Midbrain (tissue), 1 donor: ENCODE data around the gene NKPD1.

Source experiments
- DNase-seq: peaks from one replicate; lab custom pipeline; 2025; lab: John Stamatoyannopoulos, UW

NKPD1 gene

GRCh38 chr19:45172611-45173208 is 11.9 kb upstream of the NKPD1 start:
- no peak for DNase-seq

GRCh38 chr19:45172173-45172572 is 11.4 kb upstream of the NKPD1 start:
- no peak for DNase-seq

GRCh38 chr19:45171211-45171623 is 10.4 kb upstream of the NKPD1 start:
- no peak for DNase-seq

- DNase-seq, result no peak
These were observed 9.6 kb upstream of the NKPD1 start for GRCh38 chr19:45170146-45171106.

GRCh38 chr19:45169602-45170001 is 8.8 kb upstream of the NKPD1 start:
- DNase-seq, result no peak

- DNase-seq, result no peak
These were observed 8.1 kb upstream of the NKPD1 start for GRCh38 chr19:45168767-45169351.

DNA sequence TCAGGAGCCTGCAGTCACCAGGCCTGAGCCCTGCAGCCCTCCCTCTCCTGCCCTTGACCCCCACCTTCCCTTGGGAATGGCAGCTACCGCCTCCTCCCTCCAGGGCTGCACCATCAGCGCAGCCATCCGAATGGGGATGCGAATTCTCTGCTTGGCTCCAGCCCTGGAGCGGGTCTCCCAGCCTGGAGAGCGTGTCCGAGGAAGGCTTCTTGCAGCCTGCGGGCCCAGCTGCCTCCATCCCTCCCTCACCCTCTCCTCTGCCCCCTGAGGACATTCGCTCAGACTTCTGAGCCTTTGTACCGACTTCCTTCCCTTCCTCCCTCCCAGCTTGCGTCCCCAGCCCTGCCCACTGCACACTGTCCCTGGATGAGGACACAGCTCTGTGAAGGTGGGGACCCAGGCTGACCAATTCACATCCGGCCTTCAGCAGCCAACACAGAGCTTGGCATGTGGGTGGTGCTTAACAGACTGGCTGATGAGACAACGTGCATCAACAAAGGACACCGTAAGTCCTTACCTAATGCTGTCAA is 6.0 kb upstream of the NKPD1 start:
- DNase-seq, result no peak

- no peak for DNase-seq
These were observed 4.0 kb upstream of the NKPD1 start for GRCh38 chr19:45164577-45165335.

GRCh38 chr19:45163751-45164460 is 3.1 kb upstream of the NKPD1 start:
- DNase-seq, result no peak

DNA sequence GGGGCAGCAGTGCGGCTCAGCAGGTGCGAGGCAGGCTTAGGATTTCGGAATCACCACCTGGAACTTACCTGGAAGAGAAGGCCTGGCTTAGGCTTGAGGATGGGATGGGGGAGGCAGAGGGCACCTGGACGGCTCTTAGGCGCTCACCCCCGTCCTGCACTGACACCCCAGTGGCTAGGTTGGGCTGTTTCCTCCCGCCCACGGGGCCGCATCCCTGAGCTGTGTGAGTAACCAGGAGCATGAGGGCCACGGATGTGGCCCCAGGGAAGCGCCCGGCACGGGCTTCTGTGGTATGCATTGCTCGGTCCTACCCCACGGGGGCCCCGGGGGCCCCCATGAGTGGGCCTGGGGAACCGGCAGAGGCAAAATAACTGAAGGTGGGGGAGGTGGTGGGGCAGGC is 2.4 kb upstream of the NKPD1 start:
- no peak for DNase-seq

- no peak for DNase-seq
These were observed 1.9 kb upstream of the NKPD1 start for GRCh38 chr19:45162608-45163143.

DNA sequence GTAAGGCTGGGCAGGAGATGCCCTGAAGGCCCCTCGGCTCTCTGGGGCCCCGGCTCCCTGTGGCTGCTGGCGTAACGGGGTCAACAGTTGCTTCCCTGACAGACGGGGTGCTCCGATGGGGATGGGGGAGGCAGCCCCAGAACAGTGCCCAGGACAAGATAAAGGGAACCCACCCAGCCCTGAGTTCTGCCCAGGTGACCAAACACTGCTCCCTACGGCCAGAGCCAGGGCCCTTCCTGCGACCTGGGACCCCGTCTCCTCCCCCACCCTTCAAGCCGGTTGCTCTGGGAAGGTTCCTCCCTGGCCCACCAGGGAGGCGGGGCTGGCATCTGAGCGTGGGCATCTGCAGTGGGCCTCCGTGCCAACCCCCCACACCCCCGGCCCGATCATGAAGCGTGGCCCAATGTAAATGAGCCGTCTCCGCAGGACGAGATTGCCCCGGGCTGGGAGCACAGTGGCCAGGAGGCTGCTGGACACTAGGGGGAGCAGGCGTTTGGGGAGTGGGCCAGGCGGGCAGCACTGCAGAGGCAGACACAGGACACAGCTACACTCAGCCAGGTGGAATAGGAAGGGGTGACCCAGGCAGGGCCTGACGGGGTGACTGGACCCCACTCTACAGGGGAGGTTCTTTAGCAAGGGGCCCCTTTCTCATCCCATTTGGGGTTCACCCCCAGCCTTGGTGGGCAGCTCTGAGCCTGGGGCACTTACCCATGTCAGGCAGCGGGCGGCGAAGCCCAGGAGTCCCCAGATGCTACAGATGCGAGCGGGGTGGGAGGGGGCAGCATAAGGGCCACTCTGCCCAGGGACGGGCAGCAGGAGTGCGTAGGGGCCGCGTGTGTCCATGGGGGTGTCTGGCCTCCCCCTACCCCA is 1.2 kb upstream of the NKPD1 start:
- no peak for DNase-seq

GRCh38 chr19:45159971-45160324 is 834 bp downstream of the NKPD1 start:
- no peak for DNase-seq

- no peak for DNase-seq
These were observed 1.4 kb downstream of the NKPD1 start for GRCh38 chr19:45159210-45159970.

GRCh38 chr19:45158503-45159209 is 2.1 kb downstream of the NKPD1 start:
- DNase-seq, result no peak

DNA sequence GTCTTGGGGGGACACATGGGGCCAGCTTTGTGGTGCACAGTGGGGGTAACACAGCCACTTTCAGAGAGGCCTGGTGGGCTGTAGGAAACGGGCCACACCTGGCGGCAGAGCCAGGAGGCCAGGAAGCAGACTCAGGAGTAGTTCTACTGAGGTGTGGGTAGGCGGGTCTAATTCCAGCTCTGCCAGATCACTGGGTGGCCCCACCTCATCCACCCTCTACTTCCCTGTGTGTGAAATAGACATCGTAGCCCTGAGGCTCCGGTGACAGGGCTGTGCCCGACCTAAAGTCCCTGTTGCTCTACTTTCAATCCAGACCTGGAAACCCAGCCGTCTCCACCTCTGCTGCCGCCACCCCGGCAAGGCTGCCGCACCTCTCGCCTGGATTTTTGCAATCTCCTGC is 4.0 kb downstream of the NKPD1 start:
- no peak for DNase-seq

GRCh38 chr19:45156011-45156630 is 4.7 kb downstream of the NKPD1 start:
- no peak for DNase-seq
